OCI-LY1 (cell line): Measurements from ENCODE around the gene PLA2G6.
"Not testable (repeated sequence)": the region's sequence is repeated elsewhere in the genome, so short reads cannot be mapped to it uniquely, and the experiment has no call there.

Source experiments
- H2AFZ ChIP-seq: fragments of 200-600 bp; sonication (generic), shearing (Covaris generic); 2 replicates; pipeline ENCODE4 v1.6.0; 2014; ENCODE audit warnings: antibody characterized with exemption, mild to moderate bottlenecking, low read length
- H3F3A ChIP-seq: fragments of 200-600 bp; sonication (generic), shearing (Covaris generic); 2 replicates; pipeline ENCODE4 v1.6.0; 2014; ENCODE audit warnings: mild to moderate bottlenecking, antibody characterized with exemption, low read length, moderate library complexity; ENCODE audit not compliant: insufficient read depth
- H3K27ac ChIP-seq: fragments of 200-600 bp; sonication (generic); 2 replicates; pipeline ENCODE4 v1.5.1; 2014; ENCODE audit warnings: low read length, mixed run types, mild to moderate bottlenecking, low read depth; ENCODE audit not compliant: poor library complexity, severe bottlenecking
- H3K27me3 ChIP-seq: fragments of 200-600 bp; sonication (generic); 2 replicates; pipeline ENCODE4 v1.6.0; 2014; ENCODE audit warnings: antibody characterized with exemption, mild to moderate bottlenecking, low read length, moderate library complexity; ENCODE audit not compliant: insufficient read depth
- H3K36me3 ChIP-seq: fragments of 200-600 bp; sonication (generic); 2 replicates; pipeline ENCODE4 v1.6.1; 2014; ENCODE audit warnings: mild to moderate bottlenecking, antibody characterized with exemption, low read length, moderate library complexity, mixed read lengths; ENCODE audit not compliant: insufficient read depth
- H3K4me1 ChIP-seq: fragments of 200-600 bp; sonication (generic); 2 replicates; pipeline ENCODE4 v1.5.1; 2014; ENCODE audit warnings: mild to moderate bottlenecking, low read length, moderate library complexity; ENCODE audit not compliant: insufficient read depth, severe bottlenecking
- H3K4me2 ChIP-seq: fragments of 200-600 bp; sonication (generic), shearing (Covaris generic); 2 replicates; pipeline ENCODE4 v1.6.1; 2014; ENCODE audit warnings: low read length
- H3K4me3 ChIP-seq: fragments of 200-600 bp; sonication (generic); 2 replicates; pipeline ENCODE4 v1.5.1; 2014; ENCODE audit warnings: low read length, low read depth, mild to moderate bottlenecking, mixed read lengths; ENCODE audit not compliant: poor library complexity, severe bottlenecking
- H3K79me2 ChIP-seq: fragments of 200-600 bp; shearing (Covaris generic); 2 replicates; pipeline ENCODE4 v1.6.1; 2016; ENCODE audit warnings: mixed run types, low read length, mixed read lengths; ENCODE audit not compliant: insufficient read depth
- H3K9ac ChIP-seq: fragments of 200-600 bp; sonication (generic), shearing (Covaris generic); 2 replicates; pipeline ENCODE4 v1.6.1; 2014; ENCODE audit warnings: mild to moderate bottlenecking, low read length, mixed read lengths
- H3K9me2 ChIP-seq: fragments of 200-600 bp; sonication (generic), shearing (Covaris generic); 2 replicates; pipeline ENCODE4 v1.6.1; 2014; ENCODE audit warnings: low read depth, mild to moderate bottlenecking, low read length, mixed read lengths
- H3K9me3 ChIP-seq: fragments of 200-600 bp; shearing (Covaris generic); 2 replicates; pipeline ENCODE4 v1.6.1; 2014; ENCODE audit warnings: low read length, mixed read lengths
- H4K20me1 ChIP-seq: fragments of 200-600 bp; sonication (generic), shearing (Covaris generic); 2 replicates; pipeline ENCODE4 v1.6.0; 2016; ENCODE audit warnings: mild to moderate bottlenecking, low read length; ENCODE audit not compliant: insufficient read depth
- CTCF ChIP-seq: fragments of 200-600 bp; sonication (generic), shearing (Covaris generic); IDR thresholded peaks from 2 replicates; pipeline ENCODE4 v1.5.1; 2017; ENCODE audit warnings: mild to moderate bottlenecking, antibody characterized with exemption, low read length, moderate library complexity, mixed read lengths
- EZH2 ChIP-seq: fragments of 200-600 bp; sonication (generic), shearing (Covaris generic); IDR thresholded peaks from 2 replicates; pipeline ENCODE4 v1.8.0; 2017; ENCODE audit warnings: borderline replicate concordance, mixed run types, mild to moderate bottlenecking, antibody characterized with exemption, low read length, moderate library complexity, mixed read lengths

PLA2G6 gene

GRCh38 chr22:38118182-38118581 is 63.4 kb downstream of the PLA2G6 start:
- Histone ChIP-seq H3K36me3 (no peaks in the 10 kb centered on the region), H3K4me3 (no peak overlapping the region), H3K9me3 (no peaks in the 10 kb centered on the region), H2AFZ (no peak overlapping the region), H3K9me2 (no peaks in the 10 kb centered on the region), H3K27ac (no peak overlapping the region), H3K9ac (no peak overlapping the region), H3K79me2 (no peaks in the 10 kb centered on the region), H3K27me3 (no peaks in the 10 kb centered on the region), H3K4me2 (no peak overlapping the region), H4K20me1 (no peaks in the 10 kb centered on the region), H3F3A (no peaks in the 10 kb centered on the region), H3K4me1 (no peaks in the 10 kb centered on the region)
- TF ChIP-seq EZH2 (no peak), CTCF (no peak)

GRCh38 chr22:38117556-38117955 is 64.1 kb downstream of the PLA2G6 start:
- H3F3A ChIP-seq, H3K79me2 ChIP-seq, H2AFZ ChIP-seq, H3K27me3 ChIP-seq, H3K36me3 ChIP-seq, H3K4me2 ChIP-seq, H4K20me1 ChIP-seq, H3K9me2 ChIP-seq, H3K4me3 ChIP-seq, H3K9ac ChIP-seq, H3K27ac ChIP-seq, H3K9me3 ChIP-seq, H3K4me1 ChIP-seq: not testable (repeated sequence)

GRCh38 chr22:38115423-38116205 is 66.0 kb downstream of the PLA2G6 start:
- Histone ChIP-seq H3K36me3 (no peaks in the 10 kb centered on the region), H3K4me1 (no peaks in the 10 kb centered on the region), H3K79me2 (no peaks in the 10 kb centered on the region), H3K9me3 (no peaks in the 10 kb centered on the region), H3K9ac (no peak overlapping the region), H3K27ac (no peak overlapping the region), H3K9me2 (no peaks in the 10 kb centered on the region), H3K4me3 (no peak overlapping the region), H2AFZ (no peak overlapping the region), H3K27me3 (no peaks in the 10 kb centered on the region), H3F3A (no peaks in the 10 kb centered on the region), H4K20me1 (no peaks in the 10 kb centered on the region), H3K4me2 (no peak overlapping the region)
- no peak for TF ChIP-seq EZH2
- TF ChIP-seq CTCF = no peak
